ENCODE results near the gene TTC39A.

Gene TTC39A

DNA sequence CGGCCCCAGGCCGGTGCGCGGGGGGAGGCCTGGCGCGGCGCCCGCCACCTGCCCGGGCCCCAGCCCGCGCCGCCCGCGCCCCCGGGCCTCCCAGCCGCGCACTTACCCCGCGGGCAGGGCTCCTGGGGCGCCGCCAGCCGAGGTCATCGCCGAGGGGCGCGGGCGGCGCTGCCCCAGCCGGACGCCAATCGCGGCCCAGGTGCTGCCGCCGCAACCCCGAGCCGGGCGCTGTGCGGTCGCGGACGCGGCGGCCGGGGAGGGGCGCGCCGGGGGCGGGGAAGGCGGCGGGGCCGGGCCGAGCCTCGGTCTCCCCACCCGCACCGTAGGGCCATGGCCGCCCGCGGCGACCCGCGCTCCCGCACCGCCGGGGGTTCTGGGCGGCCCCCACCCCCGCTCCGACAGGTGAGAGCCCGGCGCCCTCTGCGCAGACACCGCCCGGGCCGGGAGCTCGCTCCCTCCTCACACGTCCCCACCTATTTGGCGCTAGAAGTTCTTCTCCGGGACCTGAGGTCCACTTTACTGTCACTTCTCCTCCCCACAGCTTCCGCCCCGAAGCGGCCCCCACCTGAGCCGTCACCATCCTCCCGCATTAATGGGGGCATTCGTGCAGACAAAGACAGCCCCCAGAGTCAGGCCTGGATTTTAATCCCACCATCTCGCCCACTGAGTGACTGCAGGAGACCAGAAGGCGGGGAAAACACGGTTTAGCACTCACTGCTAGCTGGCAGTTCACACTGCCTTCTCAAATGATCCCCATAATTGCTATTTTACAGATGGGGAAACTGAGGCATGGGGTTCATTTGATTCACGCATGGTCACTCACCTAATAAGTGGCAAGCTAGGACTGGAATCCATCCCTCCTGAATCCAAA lies at the start of gene TTC39A:
Gene TTC39A (minus strand): TSS at position 232 of the 871 bp plus-strand sequence. CDS start 85 bp downstream, at position 147.
- DNase-seq, result no peak

DNA sequence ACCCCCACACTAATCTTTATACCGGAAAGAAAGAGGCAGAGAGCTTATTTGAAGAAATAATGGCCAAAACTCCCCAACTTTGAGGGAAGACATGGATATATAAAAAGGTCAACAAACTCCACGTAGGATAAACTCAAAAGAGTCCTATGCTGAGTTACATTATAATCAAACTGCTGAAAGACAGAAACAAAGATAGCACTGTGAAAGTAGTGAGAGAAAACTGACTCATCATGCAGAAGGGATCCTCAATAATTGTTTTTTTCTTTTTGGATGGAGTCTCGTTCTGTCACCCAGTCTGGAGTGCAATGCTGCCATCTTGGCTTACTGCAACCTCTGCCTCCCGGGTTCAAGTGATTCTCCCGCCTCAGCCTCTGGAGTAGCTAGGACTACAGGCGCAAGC lies 48.5 kb upstream of the TTC39A start:
- DNase-seq, result no peak

DNA sequence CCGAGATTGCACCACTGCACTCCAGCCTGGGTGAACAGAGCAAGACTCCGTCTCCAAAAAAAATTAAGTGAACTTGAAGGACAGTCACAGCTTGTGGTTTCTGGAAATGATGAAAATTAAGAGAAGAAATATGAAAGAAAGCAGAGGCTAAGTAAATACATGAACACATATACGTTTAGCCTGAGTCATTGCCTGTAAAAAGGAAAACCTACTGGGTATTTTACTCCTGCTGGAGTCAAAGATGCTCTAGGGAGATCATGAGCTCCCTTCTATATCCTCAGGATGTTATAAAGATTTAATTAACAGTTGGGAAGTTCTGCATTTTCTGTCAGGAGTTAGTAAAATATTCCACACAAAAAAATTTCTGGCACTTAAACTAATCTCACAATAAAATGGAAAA lies 43.5 kb upstream of the TTC39A start:
- no peak for DNase-seq

DNA sequence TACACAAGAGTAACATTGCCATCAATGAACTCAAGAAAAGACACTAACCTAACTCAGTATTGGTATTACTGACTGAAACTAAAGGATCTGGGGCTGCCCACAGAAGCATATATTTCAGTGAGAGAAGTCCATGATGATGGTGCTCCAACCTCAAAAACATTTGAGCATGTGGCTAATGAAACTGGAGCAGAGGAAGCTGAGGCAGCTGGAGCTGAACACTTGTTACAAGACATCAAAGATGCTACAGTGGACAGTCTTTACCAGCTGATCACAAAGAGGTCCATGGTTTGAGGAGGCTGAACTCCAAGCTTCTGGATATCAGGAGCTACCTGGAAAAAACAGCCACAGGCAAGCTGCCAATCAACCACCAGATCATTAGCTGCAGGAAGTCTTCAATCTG lies 42.2 kb upstream of the TTC39A start:
- DNase-seq, result no peak

DNA sequence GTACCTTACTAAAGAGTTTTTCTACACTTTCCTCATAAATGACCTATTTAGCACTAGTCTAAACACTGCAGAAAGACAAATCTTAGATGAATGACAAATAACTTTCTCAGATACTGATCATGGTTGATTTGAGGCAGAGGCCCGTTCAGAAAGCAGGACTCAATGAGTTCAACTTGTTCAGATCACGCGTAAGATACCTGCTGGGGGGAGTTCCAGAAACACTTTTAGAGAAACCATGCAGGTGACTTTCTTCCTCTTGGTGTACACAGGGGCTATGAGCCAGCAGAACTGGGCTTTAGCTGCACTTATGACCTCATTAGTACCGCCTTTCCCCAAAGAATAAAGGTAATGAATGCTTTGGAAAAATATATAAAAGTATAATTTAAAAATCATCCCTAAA lies 38.8 kb upstream of the TTC39A start:
- DNase-seq, result no peak

DNA sequence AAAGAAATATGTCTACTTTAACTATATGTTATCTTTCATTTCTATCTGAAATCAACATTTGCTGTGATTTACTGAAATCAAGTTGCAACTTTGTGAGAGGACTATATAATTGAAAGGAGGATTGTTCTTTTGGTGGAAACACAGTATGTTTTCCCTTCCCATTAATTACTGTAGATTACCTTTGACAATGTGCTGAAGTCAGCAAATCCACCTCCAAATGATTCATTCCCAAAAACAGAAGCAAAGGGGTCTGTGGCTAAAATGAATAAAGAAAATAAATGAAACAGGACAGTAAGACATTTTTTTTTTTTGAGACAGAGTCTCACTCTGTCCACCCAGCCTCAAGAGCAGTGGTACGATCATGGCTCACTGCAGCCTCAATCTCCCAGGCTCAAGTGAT lies 35.4 kb upstream of the TTC39A start:
- no peak for DNase-seq

DNA sequence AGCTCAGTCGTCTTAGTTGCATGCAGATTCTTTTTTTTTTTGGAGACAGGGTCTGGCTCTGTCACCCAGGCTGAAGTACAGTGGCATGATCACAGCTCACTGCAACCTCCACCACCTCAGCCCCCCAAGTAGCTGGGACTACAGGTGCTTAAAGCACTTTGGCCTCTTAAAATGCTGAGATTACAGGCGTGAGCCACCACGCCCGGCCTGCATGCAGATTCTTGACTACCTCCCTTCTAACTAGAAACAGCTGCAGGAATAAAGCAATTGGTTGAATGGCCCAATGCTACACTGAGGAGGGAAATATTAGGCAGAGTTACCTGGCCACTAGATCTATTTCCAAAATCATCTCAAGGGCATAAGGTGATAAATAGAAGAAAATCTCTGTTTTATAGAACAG lies 29.5 kb upstream of the TTC39A start:
- no peak for DNase-seq

DNA sequence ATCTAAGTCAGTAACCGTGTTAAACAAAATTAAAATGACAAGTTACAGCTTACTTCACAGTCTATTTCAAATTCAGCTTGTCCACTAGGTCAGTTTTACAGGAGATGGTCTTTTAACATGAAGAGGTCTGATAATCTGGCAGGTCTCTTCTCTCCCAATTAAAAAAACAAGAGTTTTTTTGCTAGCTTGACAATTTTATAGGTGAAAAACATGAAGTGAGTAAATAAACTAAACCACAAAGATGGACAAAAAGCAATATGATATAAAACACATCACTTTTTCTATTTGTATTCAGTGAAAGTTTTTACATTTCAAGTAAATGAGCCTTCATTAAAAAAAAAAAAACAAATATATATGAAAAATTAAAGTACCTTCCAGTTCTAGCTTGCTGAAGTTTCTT lies 25.0 kb upstream of the TTC39A start:
- DNase-seq, result no peak

DNA sequence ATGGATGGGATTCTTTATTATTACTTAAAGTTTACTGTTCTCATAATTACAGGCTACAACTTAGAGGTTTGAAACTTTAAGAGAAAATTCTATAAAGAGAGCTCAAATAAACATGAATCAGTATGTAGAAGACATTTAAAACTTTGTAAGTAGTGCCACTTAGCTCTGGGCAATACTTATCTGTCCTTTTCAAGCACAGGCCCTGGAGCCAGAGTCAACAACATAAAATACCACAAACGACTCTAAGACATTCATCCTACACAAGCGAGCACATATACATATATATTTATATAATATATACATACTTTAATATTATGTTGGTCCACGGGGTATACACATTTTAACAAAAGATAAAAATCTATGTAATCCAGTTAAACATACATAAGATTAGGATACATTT lies 24.1 kb upstream of the TTC39A start:
- DNase-seq, result no peak

DNA sequence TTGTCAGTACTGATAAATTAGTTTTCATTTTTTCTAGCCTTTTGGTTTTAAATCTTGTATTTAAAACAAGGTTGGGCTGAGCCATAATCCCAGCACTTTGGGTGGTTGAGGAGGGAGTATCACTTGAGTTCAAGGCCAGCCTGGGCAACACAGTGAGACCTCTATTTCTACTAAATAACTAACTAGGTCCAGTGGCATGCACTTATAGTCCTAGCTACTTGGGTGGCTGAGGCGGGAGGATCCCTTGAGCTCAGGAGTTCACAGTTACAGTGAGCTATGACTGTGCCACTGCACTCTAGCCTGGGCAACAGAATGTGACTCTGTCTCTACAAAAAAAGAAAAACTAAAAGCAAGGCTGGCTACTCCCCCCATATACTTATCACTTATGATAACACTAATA lies 21.5 kb upstream of the TTC39A start:
- DNase-seq, result no peak

DNA sequence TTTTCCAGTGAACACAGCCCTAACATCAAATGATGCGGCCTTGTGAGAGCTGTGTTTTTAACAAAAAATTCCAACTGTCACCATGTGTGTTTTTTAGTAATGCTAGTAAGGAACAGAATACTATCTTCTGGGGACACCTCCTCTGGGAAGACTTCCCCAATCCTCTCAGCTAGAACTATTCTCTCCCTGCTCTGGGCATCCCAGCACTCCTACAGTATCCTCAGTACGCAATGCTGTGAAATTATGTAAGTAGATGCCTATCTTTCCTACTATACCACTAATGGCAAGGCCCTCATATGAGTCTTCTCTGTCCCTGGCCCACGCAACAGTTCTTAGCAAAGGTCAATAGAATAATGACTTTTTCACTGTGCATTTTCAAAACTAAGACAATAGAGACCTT lies 19.5 kb upstream of the TTC39A start:
- DNase-seq, result no peak

DNA sequence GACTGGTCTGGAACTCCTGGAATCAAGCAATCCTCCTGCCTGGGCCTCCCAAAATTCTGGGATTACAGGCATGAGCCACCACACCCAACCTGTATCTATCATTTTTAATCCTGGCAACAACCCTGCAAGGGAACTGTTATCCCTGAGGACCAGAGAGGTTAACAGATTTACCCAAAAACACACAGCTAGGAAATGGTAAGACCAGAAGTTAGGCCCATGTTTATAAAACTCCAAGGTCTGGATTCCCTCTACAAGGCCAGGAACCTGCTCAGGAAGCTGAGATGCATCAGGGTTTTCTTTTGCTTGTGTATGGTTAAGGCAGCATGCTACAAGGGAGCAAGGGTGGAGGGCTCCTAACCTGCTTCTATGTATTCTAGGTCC lies 17.8 kb upstream of the TTC39A start:
- no peak for DNase-seq

DNA sequence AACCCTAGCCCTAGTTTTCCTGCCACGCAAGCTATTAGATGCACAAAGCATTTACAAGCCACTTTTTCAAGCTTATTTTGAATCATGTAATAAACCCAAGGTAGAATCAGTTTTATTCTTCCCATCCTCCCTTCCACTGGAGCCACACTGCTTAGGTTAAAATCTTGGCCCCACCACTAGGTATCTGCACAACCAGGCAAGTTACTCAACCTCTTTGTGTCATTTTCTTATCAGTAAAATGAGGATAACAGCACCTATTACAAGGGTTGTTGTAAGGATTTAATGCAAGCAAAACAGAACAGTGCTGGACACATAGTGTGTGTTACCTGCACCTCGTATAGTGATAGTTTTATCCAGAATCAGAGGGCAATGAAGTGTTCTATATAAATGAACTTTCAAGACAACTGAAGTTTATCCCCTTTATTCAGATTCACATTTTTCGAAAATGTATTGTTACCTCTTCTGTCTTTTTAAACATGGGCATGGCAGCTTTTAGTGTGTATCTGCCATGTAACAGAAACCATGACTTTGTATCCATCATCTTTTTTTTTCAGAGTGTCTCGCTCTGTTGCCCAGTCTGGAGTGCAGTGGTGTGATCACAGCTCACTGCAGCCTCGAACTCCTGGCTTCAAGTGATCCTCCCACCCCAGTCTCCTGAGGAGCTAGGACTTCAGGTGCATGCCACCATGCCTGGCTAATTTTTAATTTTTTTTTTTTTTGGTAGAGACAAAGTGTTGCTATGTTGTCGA lies 17.2 kb upstream of the TTC39A start:
- DNase-seq, result no peak

DNA sequence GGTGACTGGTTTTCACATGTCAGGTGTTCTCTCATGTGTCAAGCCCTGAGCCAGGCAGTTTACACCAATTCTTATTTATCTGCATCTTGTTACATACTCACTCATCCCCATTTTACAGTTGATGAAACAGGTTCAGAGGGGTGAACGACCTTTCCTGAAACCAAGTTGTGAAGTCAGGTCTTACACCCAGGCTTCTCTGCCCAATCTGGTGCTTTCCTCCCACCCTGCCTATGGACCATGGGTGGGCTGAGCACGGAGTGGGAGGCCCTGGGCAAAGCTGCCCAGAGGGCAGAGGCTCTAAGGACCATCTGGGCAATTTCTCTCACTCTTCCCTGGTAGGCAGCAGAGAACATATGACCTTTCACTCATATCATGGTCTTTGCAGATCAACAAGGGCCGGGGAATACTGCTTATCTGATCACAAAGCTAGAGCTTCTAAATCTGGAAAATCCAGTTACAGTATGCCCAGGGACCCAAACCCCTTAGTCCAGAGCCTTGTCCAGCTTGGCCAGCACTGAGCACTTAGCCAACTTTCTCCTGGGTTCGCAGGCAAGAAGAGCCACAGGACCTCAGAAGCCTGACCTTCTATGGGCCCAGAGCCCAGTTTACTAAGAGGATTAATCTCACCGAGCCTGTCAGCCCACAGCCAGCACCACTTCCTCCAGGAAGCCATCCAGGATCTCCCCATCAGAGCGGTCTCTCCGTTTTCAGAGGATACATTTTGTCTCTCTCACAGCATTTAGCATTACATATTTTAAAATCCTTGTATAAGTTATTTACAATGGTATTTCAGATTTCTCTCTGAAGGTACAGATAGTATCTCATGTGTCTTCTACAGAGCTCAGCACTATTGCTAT lies 16.0 kb upstream of the TTC39A start:
- DNase-seq, result no peak

DNA sequence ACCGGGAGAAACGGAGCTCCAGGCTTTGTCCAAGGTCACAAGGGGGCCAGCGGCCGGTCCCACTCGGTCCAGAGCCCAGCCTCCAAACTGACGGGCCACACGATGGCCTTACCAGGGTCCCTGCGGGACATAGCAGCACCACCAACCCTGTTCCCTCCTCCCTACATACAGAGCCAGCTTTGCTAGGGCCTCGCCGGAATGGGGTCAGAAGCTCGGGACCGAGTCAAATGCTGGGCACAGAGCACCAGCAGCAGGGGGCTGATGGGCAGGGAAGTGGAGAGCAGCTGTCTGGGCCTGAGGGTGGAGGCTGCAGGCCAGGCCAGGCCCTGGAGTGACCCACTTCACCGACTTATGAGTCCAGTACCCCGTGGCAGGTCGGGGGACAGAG lies 14.9 kb upstream of the TTC39A start:
- no peak for DNase-seq

DNA sequence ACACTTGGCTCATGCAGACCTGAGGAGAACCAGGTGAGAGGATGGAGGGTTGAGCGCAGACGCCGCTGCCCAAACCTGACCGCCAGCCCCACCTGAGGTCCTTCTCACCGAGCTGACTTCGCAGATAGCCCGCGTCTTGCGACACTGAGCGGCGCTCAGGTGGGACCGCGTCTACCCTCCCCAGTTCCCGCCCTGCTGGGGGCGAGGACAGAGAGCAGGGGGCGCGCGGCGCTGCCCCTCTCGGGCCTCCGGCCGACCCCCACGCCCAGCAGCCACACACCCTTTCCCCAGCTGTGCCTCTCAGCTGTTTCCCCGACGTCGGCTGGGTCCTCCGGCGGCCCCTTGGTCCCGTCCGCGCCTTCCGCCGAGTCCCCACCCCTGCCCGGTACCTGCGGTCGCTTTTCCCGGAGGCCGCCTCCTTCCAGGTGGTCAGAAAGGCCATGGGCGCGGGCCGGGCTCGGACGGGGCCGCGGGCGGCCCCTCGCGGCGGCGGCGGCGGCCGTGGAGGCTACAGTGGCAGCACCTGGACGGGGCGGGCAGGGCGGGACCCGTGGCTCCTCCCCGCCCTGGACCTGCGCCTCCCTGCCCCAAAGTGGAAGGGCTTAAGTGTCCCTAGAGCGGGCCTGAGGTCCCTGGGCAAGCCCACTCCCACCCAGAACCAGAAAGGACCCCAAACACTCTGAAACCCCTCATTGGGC lies 14.4 kb upstream of the TTC39A start:
- DNase-seq, result no peak

DNA sequence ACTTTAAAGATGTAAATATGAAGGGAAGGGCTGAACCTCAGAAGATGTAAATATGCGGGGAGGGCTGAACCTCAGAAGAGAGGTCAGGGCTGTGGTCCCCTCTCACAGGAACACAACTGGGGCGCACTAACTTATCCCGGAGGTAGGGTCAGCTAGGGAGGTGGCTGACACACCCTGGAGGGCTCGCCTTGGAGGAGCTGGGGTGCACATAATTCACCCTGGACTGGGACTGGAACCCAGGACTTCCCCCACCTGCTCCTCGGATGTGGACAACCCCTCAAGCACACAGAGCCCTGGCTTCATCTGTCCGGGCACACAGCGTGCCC lies 13.9 kb upstream of the TTC39A start:
- DNase-seq, result no peak

DNA sequence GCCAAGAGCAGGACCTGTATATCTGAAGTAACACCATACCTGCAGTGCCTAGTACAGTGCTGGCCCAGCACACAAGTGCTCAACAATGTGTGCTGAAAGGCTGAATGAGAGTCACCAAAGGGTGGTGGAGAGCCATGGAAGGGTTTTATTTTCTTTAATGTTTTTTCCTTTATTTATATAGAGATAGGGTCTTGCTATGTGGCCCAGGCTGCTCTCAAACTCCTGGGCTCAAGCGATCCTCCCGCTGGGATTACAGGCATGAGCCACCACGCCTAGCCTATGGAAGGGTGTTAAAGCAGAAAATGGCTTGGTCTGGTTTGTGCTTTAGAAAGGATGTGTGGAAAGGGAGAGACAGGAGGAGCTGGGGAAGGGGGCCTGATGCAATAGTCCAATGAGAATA lies 13.3 kb upstream of the TTC39A start:
- DNase-seq, result no peak

DNA sequence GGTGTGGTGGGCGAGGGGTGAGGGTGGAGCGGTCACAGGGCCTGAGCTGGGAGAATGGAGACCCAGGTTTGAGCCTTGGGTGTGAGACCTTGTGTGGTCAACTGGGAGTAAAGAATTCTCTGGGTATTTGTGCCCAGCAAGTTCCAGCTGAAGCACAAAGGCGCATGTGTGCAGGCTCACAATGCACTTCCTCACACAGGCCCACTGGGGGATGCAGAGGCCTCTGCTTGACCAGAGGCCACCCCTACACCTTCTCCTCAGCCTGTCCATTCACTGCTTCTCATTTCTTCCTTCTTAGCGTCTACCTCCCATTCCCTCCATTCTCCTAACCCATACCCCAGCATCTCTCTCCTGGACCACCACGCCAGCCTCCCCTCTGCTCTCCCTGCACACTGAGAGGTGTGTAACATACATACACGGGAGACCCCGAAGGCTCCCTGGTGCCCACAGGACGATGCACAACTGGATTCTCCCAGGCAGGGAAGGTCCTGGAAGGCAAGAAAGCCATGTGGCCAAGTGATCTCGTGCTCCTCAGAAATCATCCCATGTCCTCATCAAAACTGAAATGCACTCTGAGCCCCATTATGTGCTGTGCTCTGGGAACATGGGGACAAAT lies 12.3 kb upstream of the TTC39A start:
- no peak for DNase-seq

DNA sequence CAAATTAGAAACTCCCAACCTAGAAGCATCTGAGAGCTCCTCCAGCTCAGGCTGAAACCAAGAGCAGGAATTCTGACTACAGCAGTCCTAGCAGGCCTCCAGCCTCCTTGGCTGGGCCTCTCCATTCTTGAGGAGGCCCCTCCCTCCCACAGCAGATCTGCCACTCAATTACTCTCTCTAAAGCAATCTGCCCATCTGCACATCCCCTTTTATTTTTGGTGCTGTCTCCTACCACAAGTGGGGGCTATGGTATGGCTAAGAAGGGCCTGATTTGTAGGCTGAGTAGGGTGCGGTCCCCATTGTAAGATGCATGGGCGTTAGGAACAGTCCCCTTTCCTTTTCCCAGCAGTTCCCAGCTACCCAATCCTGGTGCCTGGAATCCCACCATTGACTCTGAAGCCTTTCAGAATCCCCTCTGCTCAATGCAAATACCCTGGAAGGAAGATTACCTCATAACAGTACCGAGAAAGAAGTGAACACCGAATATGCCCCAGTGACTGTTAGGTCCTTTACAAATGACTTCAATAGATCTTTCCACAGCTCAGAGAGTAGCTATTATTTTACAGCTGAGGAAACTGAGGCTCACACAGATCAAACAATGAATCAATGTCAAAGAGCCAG lies 11.6 kb upstream of the TTC39A start:
- no peak for DNase-seq

DNA sequence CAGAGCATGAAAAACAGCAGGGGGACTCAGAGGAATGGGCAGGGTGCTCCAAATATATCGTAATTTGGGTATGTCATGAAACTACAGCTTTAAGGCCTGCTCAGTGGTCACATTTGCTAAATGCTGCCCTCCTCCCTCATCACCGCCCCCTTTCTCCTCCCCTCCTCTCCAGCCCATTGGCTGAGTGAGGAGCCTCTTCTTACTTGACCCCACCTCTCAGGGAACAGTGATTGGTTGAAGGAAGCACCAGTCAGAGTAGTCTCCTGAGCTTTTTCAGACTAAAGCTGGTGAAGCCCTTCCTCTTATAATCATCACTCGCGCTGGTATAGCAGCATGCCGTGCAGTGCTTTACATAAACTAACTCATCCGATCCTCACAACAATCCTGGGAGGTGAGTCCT lies 10.0 kb upstream of the TTC39A start:
- DNase-seq, result no peak

DNA sequence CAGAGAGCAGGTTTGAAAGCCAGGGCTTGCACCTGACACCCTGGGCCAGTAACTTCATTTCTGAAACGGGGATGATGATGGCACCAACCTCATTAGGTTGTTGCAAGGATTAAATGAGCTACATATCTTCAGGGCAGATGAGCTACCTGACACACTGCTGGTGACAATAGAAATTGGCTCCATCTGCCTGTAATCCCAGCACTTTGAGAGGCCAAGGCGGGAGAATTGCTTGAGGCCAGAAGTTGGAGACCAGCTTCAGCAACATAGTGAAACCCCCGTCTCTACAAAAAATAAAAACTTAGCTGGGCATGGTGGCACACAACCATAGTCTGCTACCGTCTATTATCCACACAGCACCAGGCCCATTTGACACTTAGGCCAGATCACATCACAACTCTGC lies 6.3 kb upstream of the TTC39A start:
- no peak for DNase-seq
